GM18505 (cell line): ENCODE results near the gene SPAG6.

Experiments
- ATAC-seq: cut with Tn5 transposase; IDR thresholded peaks from one replicate; pipeline ENCODE4 v1.9.1; 2021; ENCODE audit not compliant: unreplicated experiment
- POLR2A ChIP-seq: IDR thresholded peaks from 4 replicates; pipeline ENCODE4 v1.6.1; 2011; ENCODE audit warnings: borderline replicate concordance; ENCODE audit not compliant: insufficient read depth, insufficient read length; ENCODE audit errors: extremely low read depth

The SPAG6 gene

DNA sequence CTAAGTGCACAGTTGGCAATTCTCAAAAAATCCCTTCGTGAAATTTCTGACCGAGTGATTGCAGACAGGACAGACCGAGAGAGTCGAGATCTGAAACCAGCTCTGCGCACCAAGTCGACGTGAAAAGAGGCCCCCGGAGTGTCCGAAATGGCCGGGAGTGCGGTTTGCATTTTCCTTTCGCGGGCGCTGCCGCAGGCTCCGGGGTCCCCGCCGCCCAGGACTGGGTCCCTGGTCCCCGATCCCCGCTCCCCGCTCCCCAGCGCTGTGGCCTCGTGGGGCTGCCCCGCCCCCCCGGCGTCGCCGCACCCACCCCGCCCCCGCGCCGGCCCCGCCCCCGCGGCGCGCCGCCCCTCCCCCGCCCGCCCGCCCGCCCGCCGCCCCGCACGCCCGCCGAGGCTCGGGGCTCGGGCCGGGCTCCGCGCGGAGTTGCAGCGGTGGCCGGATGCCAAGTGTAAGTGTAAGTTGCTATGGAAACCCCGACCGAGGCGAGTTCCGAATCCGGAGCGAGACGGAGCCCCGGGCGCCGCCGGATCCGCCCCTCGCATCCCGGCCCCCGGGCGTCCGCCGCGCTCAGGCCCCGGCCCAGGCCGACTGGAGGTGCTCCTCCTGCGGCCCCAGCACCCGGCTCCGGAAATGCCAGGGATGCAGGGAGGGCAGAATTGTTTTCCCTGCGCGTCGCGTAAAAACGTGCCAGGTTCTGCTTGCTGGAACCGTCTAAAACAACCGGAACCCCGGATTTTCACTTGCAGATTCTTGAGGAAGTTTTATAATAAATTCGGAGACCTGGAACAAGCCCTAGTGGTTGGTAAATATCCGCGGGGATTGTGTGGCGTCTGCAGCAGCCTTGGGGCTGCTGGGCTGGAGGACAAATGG is 19.8 kb upstream of the SPAG6 start:
- ATAC-seq, result peak; percentile 58
- no peak for TF ChIP-seq POLR2A

DNA sequence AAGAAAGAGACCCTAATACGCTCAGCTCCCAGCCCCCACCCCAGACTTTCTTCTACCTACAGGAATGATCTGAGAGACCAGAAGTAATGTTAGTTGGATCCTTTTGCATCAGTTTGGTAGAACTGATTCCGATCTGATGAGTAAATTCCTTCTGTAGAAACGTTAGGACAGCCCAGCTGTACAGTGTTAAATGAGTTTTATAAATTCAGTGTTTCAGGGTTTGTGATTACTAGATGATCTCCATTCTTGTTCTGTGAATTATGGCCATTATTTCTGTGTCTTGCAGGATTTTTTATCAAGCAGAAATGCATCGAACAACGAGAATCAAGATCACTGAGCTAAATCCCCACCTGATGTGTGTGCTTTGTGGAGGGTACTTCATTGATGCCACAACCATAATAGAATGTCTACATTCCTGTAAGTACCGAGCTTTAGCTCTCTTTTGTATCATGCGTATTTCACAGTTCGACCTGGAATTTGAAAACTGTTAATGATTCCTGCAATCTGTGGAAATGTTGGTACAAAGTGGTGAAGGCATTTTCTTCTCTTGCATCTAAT is 19.1 kb upstream of the SPAG6 start:
- ATAC-seq, result no peak
- TF ChIP-seq POLR2A, result no peak

DNA sequence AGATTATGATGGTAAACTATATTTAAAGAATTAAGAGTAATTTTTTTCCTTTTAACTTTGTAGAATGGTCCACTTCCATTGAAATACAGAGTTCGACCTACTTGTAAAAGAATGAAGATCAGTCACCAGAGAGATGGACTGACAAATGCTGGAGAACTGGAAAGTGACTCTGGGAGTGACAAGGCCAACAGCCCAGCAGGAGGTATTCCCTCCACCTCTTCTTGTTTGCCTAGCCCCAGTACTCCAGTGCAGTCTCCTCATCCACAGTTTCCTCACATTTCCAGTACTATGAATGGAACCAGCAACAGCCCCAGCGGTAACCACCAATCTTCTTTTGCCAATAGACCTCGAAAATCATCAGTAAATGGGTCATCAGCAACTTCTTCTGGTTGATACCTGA is 16.1 kb upstream of the SPAG6 start:
- ATAC-seq, result no peak
- TF ChIP-seq POLR2A, result no peak

DNA sequence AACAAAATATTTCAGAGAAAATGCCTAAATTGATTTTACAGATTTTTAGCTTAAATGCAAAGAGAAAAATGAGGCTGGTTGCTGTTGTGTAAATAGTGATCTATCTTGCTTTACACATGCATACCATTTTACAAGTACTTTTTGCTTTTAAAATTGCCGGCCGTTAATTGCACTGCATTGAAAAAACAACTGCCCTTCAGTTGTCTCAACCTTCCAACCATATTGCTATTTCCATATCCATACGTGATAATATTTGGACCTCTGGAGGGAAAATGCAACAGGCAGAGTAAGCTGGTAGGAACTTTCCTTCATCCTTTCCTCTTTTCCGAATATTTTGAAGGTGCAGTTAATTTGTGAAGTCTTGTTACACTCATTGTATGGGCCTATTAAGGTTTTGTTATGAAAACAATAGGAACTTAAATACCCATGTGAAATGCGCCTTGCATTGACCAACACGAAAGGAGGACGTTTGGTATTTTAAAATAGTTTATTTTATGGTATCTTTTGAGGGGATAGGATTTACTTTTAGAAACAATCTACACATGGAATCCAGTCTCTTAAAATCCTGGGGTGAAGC is 13.1 kb upstream of the SPAG6 start:
- no peak for ATAC-seq
- no peak for TF ChIP-seq POLR2A

DNA sequence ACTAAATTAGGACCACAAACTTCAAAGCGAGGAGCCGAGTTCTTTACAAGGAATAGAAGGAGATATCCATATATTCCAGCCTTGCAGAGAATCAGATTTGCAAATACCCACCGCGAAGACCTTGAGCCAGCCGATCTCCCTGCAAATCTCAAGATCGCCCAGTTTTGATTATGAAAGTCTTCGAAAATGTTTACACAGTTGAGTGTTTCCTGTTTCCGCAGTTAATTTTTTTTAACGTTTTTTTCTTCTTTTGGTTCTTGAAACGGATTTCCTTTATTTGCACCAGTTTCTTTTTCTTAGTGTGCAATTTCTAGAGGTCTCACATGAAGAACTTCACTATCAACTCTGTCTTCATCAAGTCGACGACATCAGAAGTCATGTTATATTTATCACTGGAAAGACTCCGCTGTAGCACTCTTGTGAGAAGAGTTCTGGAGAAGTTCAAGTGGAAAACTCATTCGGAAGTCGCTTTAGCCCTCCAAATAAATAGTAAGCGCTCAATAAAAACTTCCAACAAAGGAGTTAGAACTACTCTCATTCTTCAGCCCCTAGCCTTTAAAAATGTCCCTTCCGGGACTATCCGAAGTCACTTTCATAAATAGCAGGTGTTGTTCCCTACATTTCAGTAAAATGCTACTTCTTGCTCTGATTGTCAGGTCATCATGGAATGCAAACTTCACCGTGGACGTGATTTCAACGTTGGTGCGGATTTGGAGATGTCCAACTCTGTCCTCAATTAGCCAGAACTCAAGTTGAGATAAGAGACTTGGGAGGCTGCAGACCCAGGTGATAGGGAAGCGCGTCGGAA is 11.9 kb upstream of the SPAG6 start:
- TF ChIP-seq POLR2A, result no peak
- ATAC-seq, result no peak

DNA sequence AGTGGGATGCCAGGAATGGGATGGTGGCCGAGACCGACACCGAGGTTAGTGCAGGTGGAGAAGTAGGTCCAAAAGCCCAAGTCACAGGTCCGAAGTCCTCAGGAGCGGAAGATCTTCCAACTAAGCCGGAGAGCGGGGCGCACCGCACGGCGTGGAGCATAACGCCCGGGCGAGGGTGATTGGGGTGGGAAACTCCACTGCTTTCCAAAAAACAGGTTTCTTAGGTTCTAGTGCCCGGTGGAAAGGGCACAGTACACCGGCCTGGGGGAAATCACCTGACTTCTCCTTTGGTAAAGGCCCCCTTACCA is 11.4 kb upstream of the SPAG6 start:
- no peak for TF ChIP-seq POLR2A
- no peak for ATAC-seq

DNA sequence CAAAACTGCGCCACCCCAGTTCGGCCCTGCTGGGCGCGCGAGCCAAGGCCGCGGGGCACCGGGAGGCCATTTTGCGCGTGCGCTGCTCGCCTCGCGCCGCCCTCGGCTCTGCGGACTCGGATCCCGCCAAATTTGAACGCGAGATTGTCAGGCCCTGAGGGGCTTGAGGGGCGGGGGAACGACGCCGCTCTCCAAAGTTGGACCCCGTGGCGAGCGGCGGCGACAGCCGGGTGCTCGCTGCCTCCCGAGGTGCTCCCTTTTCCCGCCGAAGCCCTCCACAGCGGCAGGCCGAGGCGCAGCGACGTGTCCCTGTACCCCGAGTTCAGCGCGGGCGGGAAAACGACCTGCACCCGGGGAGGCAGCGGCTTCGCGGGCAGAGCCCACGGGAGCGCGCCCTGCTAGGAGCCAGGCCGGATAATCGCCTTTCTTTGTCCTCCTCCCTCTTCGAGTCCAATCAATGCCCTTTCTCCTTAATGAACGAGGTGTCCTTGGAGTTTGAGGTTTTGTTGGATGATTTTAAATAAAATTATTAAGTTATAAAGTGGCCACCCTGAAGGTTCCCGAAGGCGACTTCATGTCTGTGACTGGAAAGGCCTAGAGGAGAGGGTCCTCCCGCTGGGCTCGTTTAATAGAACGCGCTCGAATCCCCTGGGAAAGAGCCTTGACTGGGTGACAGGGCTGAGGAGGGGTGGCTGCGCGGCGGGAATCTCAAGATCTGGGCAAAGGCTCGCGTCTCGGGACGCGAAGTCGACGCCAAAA is 10.7 kb upstream of the SPAG6 start:
- TF ChIP-seq POLR2A, result no peak
- ATAC-seq, result no peak

DNA sequence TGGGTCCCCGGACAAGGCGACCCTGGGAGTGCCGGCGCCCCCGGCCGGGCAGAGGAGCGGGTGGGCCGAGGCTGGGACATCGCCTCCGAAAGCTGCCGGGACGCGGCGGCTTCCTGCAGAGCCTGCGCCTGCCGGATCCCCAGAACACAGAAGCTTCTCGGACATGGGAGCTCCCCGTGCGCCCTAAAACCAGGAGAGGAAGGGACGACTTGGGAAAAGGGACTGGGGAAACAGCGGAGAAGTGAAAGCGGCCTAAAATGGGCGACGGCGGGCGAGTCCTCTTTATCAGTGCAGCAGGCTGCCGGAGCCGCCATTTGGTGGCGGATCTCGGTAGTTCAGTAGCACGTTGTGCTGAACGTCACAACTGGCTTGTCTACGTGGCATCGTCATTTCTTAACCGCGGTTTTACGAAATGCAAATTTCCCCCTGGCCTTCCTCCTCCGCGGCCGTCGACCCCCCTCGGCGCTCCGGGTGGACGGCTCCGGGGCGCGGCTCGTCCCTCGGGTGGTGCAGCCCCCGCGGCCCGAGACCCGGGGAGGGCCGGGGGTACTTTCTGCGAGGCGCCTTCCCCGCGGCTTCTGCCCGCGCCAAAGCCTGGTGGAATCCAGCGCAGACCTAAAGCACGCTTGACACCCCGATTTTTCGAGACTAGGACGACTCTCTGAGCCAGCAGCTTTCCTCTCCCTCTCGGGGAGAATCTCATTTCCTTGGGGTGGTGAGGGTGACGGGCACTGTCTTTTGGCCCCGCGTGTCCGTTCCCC is 9.9 kb upstream of the SPAG6 start:
- TF ChIP-seq POLR2A, result peak; percentile 67
- ATAC-seq, result peak; percentile 51

DNA sequence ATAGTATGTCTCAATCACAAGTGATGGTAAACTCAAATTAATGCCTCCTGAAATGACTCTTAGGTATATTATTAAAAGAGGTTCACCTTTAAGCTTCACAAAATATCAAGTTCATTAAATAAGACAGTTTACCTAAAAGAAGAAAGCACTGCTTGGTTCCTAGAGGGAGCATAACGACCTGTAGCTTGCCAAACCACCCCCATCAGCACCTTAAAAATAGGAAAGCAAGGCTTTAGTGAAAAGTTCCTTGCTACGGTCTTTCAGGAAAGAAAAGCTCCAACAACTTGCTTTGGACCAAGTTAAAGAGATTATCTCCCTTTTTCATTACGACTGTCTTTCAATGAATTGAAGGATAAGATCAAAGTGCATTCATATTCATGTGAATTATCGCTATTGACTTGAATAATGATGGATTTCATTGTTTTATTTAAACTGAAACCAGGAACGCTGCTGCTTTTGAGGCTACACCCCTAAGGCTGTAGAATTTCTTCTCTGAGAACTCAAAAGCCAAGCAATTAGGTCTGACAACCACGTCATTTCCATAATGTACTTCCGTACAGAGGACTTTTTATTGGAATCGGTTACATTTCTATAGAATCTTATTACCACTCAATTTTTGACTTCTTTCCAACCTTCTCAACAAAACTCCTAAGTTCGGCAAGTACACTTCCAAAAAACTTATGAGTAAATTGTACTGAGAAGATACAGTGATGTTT is 7.0 kb upstream of the SPAG6 start:
- no peak for TF ChIP-seq POLR2A

DNA sequence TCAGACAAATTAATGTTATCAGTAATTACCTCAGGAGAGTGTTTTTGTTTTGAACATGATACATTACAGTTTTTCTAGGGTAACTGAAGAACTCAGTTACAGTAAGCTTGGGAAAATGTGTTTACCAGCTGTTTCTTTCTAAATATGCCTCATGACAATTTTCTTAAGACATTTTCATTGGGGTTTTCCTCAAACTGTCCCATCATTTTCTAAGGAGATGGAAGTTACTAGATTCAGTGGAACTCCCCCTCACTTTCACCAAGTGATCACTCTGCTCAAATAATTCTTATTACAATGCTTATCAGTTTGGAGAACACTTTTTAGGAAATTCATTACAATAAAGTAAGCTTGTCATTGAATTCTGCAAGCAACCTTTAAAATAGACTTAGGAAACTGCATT is 6.4 kb upstream of the SPAG6 start:
- no peak for ATAC-seq

More for the DNA sequence above, 7.0 kb upstream of the SPAG6 start:
- no peak for ATAC-seq

DNA sequence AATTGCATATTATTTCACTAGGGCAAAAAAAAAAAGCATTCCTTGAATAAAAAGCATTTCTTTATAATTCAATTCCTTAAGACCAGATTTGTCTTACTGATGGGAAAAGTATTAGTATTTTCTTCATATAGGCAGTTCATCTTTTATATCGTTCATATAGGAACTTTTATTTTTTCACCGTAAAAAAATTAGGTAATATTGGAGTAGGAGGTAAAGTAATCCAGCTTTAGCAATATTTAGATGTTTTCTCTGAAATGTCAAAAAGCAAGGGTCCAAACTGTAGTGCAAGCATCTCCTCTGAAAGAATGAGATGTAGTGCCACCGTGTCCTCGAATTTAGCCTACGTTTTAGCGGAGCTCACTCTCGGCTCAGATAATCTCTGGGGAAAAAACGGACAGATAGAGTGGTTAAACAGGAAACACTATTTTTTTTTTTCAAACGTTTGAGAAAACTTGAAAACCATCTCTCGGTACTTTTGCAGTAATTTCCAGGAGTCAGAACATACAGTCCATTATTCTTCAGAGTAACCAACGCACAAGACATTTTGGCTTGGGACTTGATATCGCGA is 5.5 kb upstream of the SPAG6 start:
- no peak for ATAC-seq
- no peak for TF ChIP-seq POLR2A

More for the DNA sequence above, 6.4 kb upstream of the SPAG6 start:
- TF ChIP-seq POLR2A, result no peak
